OCI-LY1 (cell line): ENCODE data around the gene BFSP1.

Experiments used
- H2AFZ ChIP-seq: fragments of 200-600 bp; sonication (generic), shearing (Covaris generic); 2 replicates; pipeline ENCODE4 v1.6.0; 2014; ENCODE audit warnings: antibody characterized with exemption, mild to moderate bottlenecking, low read length
- H3F3A ChIP-seq: fragments of 200-600 bp; sonication (generic), shearing (Covaris generic); 2 replicates; pipeline ENCODE4 v1.6.0; 2014; ENCODE audit warnings: mild to moderate bottlenecking, antibody characterized with exemption, low read length, moderate library complexity; ENCODE audit not compliant: insufficient read depth
- H3K27ac ChIP-seq: fragments of 200-600 bp; sonication (generic); 2 replicates; pipeline ENCODE4 v1.5.1; 2014; ENCODE audit warnings: low read length, mixed run types, mild to moderate bottlenecking, low read depth; ENCODE audit not compliant: poor library complexity, severe bottlenecking
- H3K27me3 ChIP-seq: fragments of 200-600 bp; sonication (generic); 2 replicates; pipeline ENCODE4 v1.6.0; 2014; ENCODE audit warnings: antibody characterized with exemption, mild to moderate bottlenecking, low read length, moderate library complexity; ENCODE audit not compliant: insufficient read depth
- H3K36me3 ChIP-seq: fragments of 200-600 bp; sonication (generic); 2 replicates; pipeline ENCODE4 v1.6.1; 2014; ENCODE audit warnings: mild to moderate bottlenecking, antibody characterized with exemption, low read length, moderate library complexity, mixed read lengths; ENCODE audit not compliant: insufficient read depth
- H3K4me1 ChIP-seq: fragments of 200-600 bp; sonication (generic); 2 replicates; pipeline ENCODE4 v1.5.1; 2014; ENCODE audit warnings: mild to moderate bottlenecking, low read length, moderate library complexity; ENCODE audit not compliant: insufficient read depth, severe bottlenecking
- H3K4me2 ChIP-seq: fragments of 200-600 bp; sonication (generic), shearing (Covaris generic); 2 replicates; pipeline ENCODE4 v1.6.1; 2014; ENCODE audit warnings: low read length
- H3K4me3 ChIP-seq: fragments of 200-600 bp; sonication (generic); 2 replicates; pipeline ENCODE4 v1.5.1; 2014; ENCODE audit warnings: low read length, low read depth, mild to moderate bottlenecking, mixed read lengths; ENCODE audit not compliant: poor library complexity, severe bottlenecking
- H3K79me2 ChIP-seq: fragments of 200-600 bp; shearing (Covaris generic); 2 replicates; pipeline ENCODE4 v1.6.1; 2016; ENCODE audit warnings: mixed run types, low read length, mixed read lengths; ENCODE audit not compliant: insufficient read depth
- H3K9ac ChIP-seq: fragments of 200-600 bp; sonication (generic), shearing (Covaris generic); 2 replicates; pipeline ENCODE4 v1.6.1; 2014; ENCODE audit warnings: mild to moderate bottlenecking, low read length, mixed read lengths
- H3K9me2 ChIP-seq: fragments of 200-600 bp; sonication (generic), shearing (Covaris generic); 2 replicates; pipeline ENCODE4 v1.6.1; 2014; ENCODE audit warnings: low read depth, mild to moderate bottlenecking, low read length, mixed read lengths
- H3K9me3 ChIP-seq: fragments of 200-600 bp; shearing (Covaris generic); 2 replicates; pipeline ENCODE4 v1.6.1; 2014; ENCODE audit warnings: low read length, mixed read lengths
- H4K20me1 ChIP-seq: fragments of 200-600 bp; sonication (generic), shearing (Covaris generic); 2 replicates; pipeline ENCODE4 v1.6.0; 2016; ENCODE audit warnings: mild to moderate bottlenecking, low read length; ENCODE audit not compliant: insufficient read depth
- CTCF ChIP-seq: fragments of 200-600 bp; sonication (generic), shearing (Covaris generic); IDR thresholded peaks from 2 replicates; pipeline ENCODE4 v1.5.1; 2017; ENCODE audit warnings: mild to moderate bottlenecking, antibody characterized with exemption, low read length, moderate library complexity, mixed read lengths
- EZH2 ChIP-seq: fragments of 200-600 bp; sonication (generic), shearing (Covaris generic); IDR thresholded peaks from 2 replicates; pipeline ENCODE4 v1.8.0; 2017; ENCODE audit warnings: borderline replicate concordance, mixed run types, mild to moderate bottlenecking, antibody characterized with exemption, low read length, moderate library complexity, mixed read lengths

The BFSP1 gene

GRCh38 chr20:17559338-17559737, 28.2 kb upstream of the BFSP1 start:
- no peaks in the 10 kb centered on the region for H3K9me3 ChIP-seq
- no peaks in the 10 kb centered on the region for H3K27me3 ChIP-seq
- no peak overlapping the region for H3K9ac ChIP-seq
- no peak overlapping the region for H3K27ac ChIP-seq
- no peaks in the 10 kb centered on the region for H3F3A ChIP-seq
- no peaks in the 10 kb centered on the region for H3K4me1 ChIP-seq
- no peak overlapping the region for H3K4me3 ChIP-seq
- TF ChIP-seq EZH2 (no peak), CTCF (no peak)
- H3K4me2 ChIP-seq: no peak overlapping the region
- no peak overlapping the region for H2AFZ ChIP-seq
- H3K36me3 ChIP-seq: no peaks in the 10 kb centered on the region
- no peaks in the 10 kb centered on the region for H3K79me2 ChIP-seq
- H3K9me2 ChIP-seq: no peaks in the 10 kb centered on the region
- H4K20me1 ChIP-seq: no peaks in the 10 kb centered on the region

GRCh38 chr20:17558941-17559304, 27.7 kb upstream of the BFSP1 start:
- H3K4me1 ChIP-seq: no peaks in the 10 kb centered on the region
- TF ChIP-seq CTCF (no peak), EZH2 (no peak)

GRCh38 chr20:17558154-17558940, 27.2 kb upstream of the BFSP1 start:
- H3K79me2 ChIP-seq: no peaks in the 10 kb centered on the region
- H3K9ac ChIP-seq: no peak overlapping the region
- TF ChIP-seq EZH2: no peak
- no peak for TF ChIP-seq CTCF
- H3K4me3 ChIP-seq: no peak overlapping the region
- no peaks in the 10 kb centered on the region for H3F3A ChIP-seq
- H3K36me3 ChIP-seq: no peaks in the 10 kb centered on the region
- H4K20me1 ChIP-seq: no peaks in the 10 kb centered on the region
- no peaks in the 10 kb centered on the region for H3K9me3 ChIP-seq
- H3K27me3 ChIP-seq: no peaks in the 10 kb centered on the region
- no peaks in the 10 kb centered on the region for H3K9me2 ChIP-seq
- no peak overlapping the region for H2AFZ ChIP-seq
- no peak overlapping the region for H3K4me2 ChIP-seq
- H3K4me1 ChIP-seq: no peaks in the 10 kb centered on the region
- H3K27ac ChIP-seq: no peak overlapping the region

More at GRCh38 chr20:17558941-17559304, 27.7 kb upstream of the BFSP1 start:
- no peak overlapping the region for H3K4me3 ChIP-seq
- H3K9ac ChIP-seq: no peak overlapping the region
- H3K4me2 ChIP-seq: no peak overlapping the region
- no peak overlapping the region for H3K27ac ChIP-seq
- no peaks in the 10 kb centered on the region for H3K9me2 ChIP-seq
- no peak overlapping the region for H2AFZ ChIP-seq
- H4K20me1 ChIP-seq: no peaks in the 10 kb centered on the region
- no peaks in the 10 kb centered on the region for H3K36me3 ChIP-seq
- no peaks in the 10 kb centered on the region for H3K9me3 ChIP-seq
- no peaks in the 10 kb centered on the region for H3K27me3 ChIP-seq
- no peaks in the 10 kb centered on the region for H3K79me2 ChIP-seq
- H3F3A ChIP-seq: no peaks in the 10 kb centered on the region
